8988T (cell line): ENCODE measurements around the gene ADAM19.
"Not testable (repeated sequence)": the region's sequence is repeated elsewhere in the genome, so short reads cannot be mapped to it uniquely, and the experiment has no call there.

Experiments
- DNase-seq: peaks from one replicate; pipeline ENCODE4 v3.0.0; 2011

The ADAM19 gene

GRCh38 chr5:157511651-157512644, 63.6 kb downstream of the ADAM19 start:
- DNase-seq, result no peak

GRCh38 chr5:157510682-157511081, 64.9 kb downstream of the ADAM19 start:
- DNase-seq, result no peak

GRCh38 chr5:157509587-157509986, 66.0 kb downstream of the ADAM19 start:
- no peak for DNase-seq

- no peak for DNase-seq
Measured at GRCh38 chr5:157509093-157509492, 66.5 kb downstream of the ADAM19 start.

DNA sequence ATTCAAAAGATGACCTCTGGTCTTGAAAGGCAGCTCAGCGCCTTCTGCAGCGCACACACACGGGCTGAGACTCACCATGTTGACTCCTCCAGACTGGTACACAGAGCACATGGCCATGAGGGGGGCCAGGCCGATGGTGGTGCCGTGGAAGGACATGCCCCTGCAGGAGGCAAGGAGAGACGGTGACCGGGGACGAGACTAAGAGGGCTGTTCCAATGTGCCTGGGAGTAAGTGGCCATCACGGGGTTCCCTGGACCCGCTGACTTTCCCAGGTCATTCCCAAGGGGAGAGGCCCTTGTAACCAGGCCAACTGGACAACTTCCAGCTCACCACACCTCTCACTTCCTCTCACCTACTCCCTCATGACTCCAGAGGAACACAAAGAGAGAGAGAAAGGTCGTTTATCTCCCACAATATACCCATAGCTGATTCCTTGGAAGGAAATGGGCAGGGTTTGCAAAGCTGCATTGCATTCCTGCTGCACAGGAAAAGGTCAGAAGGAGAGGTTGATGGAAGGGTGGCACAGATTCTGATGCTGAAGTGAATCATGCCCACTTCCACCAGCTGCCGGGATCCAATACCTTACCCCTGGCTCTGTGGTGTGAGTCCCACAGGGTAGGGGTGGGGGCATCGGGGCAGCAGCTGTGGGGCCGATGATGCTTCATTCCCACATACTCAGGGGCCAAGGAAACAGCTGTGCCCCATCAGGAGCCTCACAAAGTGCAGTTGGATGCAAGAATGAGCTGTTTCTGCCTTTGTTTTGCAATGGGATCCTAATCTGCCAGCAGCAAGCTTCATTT, 68.4 kb downstream of the ADAM19 start:
- no peak for DNase-seq

GRCh38 chr5:157506066-157506590, 69.4 kb downstream of the ADAM19 start:
- no peak for DNase-seq

DNA sequence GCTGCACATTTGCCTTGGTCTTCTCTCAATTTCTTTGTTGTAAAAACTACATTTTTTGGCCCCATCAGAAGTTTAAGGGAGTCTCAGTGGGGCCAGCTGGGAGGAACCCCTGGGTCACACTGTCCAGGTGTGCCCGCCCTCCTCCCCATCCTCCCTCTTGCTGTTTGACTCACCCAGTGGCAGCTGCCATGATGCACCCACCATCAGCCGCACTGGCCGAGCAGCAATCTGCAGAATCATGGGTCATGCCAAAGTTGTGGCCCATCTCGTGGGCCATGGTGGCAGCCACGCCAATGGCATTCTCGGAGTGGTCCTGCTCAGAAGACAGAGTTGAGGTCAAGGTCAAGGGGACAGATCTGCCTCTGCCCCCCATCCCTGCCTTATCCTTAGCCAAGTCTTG, 70.1 kb downstream of the ADAM19 start:
- DNase-seq, result no peak

GRCh38 chr5:157504053-157504452, 71.5 kb downstream of the ADAM19 start:
- DNase-seq, result no peak

GRCh38 chr5:157502143-157502647, 73.4 kb downstream of the ADAM19 start:
- no peak for DNase-seq

GRCh38 chr5:157497875-157498611, 77.5 kb downstream of the ADAM19 start:
- no peak for DNase-seq

DNA sequence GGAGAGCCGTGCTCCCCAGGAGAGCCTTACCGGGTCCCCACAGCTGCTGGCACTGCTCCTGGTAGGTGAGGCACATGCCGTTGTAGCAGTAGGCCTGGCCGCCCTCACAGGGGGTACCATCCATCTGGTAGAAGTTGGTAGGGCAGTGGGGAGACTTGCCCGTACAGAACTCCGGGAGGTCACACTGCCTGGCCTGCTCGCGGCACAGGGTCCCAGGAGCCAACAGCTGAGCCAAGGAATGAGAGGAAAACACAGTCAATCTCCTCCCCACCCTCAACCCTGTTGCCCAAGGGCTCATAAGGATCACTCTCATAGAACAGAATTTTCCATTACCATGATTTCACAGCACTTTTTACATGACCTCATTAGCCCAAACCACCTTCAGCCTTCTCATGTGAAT, 78.7 kb downstream of the ADAM19 start:
- no peak for DNase-seq

- no peak for DNase-seq
Measured at GRCh38 chr5:157494178-157494832, 81.3 kb downstream of the ADAM19 start.

DNA sequence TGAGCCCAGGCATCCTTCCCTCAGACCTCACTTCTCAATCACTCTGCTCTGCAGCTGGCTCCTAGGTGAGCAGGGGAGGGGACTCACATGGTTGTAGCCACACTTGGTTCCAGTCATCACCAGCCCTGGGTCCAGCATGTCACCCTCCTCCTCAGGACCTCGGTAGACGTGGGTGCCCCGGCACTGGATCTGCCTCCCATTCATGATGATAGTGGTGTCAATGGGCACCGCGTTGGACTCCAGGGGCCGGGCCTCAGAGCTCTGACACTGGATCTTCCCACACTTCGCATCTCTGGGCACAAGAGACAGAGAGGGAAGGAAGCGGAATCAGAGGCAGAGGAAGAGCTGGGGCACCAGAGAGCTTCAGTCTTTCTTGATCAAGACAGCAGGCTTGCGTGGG, 82.7 kb downstream of the ADAM19 start:
- DNase-seq, result no peak

- no peak for DNase-seq
Measured at GRCh38 chr5:157491471-157491995, 84.0 kb downstream of the ADAM19 start.

DNA sequence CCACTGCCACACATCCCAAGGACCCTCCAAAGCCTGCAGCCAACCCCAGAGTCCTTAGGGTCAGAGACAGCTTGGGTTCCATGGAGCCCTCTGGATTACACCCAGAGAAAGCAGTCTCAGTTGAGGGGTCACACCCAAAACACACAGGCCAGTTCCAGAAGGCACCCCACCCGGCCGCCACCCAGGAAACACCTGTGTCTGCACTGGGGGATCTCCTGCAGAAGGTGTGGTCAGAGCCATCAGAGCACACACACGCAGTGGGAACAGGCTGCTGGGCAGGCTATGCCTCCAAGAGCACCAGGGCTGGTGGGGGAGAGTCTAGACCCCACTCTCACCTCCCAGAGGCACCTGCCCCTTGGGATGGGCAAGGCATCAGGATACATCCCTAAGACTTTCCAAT, 88.2 kb downstream of the ADAM19 start:
- no peak for DNase-seq

DNA sequence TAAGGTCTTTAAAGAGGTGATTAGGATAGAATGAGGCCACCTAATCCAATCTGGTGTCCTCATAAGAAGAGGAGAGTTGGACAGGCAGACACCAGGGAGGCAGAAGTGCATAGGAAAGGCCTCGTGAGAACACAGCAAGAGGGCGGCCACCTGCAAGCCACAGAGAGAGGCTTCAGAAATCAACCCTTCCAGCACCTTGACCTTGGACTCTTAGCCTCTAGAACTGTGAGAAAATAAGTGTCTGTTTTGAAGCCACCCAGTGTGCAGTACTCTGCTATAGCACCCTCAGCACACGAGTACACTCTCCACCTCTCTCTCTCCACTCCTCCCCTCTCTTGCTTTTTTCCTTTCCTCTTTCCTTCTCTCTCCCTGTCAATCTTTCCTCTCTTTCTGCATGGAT, 88.7 kb downstream of the ADAM19 start:
- DNase-seq, result no peak

GRCh38 chr5:157486221-157486681, 89.3 kb downstream of the ADAM19 start:
- DNase-seq, result no peak

DNA sequence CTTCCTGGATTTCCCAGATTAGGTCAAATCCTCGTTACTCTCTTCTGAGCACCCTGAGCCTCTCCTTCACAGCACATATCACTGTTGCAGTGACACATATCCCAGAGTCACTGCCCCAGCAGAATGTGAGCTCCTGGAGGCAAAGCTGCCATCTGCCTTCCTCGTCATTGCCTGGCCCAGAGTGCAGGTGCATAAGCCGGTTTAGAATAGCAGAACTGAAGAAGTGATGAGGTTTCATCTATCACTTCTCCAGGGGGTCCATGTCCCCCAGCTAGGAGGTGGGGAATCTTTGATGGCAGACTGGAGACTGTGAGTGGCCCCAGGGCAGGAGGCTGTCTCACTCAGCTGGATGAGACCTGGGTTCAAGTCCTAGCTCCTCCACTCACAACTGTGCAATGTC, 89.8 kb downstream of the ADAM19 start:
- DNase-seq, result no peak

DNA sequence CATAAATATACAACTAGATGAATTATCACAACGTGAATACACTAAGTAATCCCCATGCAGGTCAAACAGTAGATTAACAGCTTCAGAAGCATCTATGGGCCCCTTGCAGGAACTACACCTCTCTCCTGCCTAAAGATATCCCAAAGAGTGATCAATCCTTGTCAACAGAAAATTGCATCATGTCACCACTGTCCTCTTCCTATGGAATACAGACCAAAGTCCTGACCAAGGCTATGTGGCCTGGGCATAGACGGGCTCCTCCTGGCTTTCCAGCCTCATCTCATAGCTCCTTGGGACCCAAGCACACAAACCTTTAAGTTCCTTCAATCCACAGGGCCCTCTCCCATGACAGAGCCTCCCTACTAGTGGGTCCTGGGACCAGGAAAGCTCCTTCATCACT, 90.2 kb downstream of the ADAM19 start:
- no peak for DNase-seq

DNA sequence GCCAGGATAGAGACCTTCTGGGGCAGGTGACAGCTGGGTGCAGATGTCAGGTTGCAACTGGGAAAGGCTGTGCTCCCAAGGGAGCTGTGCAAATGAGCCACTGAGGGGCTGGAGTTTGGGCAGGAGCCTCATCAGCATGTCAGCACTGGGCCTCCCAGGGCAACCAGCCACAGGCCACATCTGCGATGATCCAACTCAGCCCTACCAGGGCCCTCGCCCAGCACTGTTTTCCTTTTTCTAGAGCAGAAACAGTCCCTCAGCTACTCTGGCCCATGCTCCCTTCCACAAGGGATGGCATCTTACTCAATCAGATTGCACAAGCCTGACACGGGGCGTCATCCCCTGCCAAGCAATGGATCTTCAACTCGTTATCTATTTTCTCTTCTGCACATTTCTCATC, 90.8 kb downstream of the ADAM19 start:
- no peak for DNase-seq

DNA sequence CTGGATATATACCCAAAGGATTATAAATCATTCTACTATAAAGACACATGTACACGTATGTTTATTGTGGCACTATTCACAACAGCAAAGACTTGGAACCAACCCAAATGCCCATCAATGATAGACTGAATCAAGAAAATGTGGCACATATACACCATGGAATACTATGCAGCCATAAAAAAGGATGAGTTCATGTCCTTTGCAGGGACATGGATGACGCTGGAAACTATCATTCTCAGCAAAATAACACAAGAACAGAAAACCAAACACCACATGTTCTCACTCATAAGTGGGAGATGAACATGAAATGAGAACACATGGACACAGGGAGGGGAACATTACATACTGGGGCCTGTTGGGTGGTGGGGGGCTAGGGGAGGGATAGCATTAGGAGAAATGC, 92.9 kb downstream of the ADAM19 start:
- DNase-seq, result not testable (repeated sequence)

- DNase-seq, result no peak
Measured at GRCh38 chr5:157481666-157482065, 93.9 kb downstream of the ADAM19 start.
